Stimulated activated CD4-positive, alpha-beta T cell treated with anti-CD3 and anti-CD28 coated beads, Interleukin-12 subunit alpha, Interleukin-12 subunit beta, amount 100 ng/mL, for 4 hours (primary cell): ENCODE results near the gene KAT2A.
A peak's percentile ranks its signal among the peaks of the same experiment; 100 is the strongest.

Experiments used
- DNase-seq: peaks from one replicate; pipeline ENCODE4 v3.0.0-alpha.2; 2020

The KAT2A gene

GRCh38 chr17:42135151-42135550 is 14.0 kb upstream of the KAT2A start:
- no peak for DNase-seq

DNA sequence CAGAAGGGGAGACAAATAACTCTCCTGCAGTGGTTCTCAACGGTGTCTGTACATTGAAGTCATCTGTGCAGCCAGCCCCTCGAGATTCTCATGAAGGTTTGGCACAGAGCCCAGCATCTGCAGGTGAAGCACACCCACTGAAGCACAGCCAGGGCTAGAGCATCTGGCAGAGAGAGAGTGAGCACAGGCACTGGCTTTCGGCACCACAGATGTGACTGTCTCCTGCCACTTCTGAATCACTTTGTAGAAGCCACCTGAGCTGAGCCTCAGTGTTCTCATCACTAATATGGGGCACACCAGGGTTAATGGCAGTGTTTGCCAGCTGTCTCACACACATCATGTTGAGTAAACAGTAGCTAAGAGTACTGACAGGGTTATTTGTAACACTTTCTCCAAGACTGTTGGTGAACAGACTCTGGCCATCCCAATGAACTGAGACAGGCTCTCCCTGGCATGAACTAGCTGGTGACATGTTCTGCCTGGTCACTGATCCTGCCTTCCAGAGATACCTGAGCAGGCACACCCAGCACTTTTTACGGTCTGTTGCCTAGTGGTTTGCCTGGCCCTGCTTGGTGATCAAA is 12.4 kb upstream of the KAT2A start:
- DNase-seq: no peak

DNA sequence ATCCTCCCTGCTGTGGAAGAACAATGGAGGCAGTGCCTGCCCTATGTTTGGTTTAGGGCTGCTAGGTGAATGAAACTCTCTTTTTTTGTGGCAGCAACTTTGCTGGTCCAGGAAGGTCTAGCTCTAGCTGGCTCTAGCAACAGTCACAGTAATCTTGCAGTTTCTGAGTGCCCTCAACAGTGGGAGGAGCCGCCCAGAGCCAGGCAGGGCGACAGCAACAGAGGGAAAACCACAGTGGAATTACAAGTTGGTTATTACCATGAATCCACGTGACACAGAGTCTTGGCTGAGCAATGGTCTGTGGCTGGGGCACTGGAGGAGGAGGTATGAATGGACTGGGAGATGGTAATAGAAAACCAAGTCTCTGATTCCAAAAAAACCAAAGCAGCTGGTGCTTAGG is 11.8 kb upstream of the KAT2A start:
- no peak for DNase-seq

DNA sequence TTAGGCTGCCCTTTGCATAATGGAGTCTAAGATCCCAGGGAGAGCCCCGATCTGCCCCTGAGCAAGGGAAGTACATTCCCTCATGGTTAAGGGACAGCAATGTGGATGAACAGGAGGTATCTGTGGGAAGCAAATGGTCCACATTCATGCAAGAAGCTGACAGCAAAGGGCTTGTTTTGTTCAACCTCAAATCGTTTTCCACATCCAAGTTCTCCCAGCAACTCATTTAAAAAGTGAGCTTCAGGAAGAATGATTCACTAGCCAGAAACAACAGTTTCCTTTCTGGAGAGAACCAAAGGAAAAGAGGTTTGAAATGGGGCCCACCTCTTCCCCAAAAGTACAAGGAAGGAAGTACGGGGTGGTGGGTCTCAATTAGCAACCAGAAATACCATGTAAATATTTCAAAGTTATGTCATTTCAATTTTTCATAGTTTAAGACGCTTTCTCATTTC is 10.8 kb upstream of the KAT2A start:
- DNase-seq: no peak

DNA sequence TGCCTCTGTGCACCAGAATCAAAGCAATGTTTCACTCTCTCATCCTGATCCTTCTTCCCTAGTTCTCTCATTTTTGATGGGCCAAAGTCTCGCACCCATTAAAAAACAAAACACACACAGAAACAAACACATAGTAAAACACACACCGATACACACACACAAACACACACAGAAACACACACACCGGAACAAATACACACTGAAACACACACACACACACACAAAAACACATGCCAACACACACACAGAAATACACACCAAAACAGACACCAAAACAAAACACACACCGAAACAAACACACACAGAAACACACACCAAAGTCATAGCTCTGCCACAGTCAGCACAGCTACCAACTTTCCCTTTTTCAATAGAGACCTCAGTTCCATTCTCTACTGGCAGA is 10.1 kb upstream of the KAT2A start:
- no peak for DNase-seq

DNA sequence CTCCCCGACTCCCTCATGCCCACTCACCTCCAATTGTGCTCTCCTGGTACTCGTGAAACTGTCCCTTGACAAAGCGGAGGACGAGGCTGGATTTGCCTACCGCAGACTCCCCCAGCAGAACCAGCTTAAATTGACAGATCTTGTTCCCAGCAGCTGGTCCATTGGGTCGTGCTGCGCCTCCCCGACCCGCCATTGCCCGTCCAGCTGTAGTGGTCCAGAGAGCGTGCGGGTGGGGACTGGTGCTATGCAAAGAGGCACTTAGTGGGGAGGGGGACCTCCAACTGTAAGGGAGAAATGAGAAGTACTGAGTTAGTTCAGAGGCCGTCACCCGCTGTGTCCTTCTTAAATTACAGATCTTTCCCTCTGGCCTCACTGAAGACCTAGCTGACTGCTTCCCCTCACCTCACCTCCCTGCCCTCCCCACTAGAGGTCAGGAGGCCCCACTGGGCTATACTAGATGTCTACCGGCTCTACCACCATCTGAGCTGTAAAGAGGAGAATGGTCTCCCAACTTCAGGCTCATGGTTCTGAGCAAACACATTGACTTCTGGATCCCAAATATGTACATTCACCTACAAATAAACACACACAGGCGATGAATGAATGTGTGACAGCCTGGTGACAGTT is 9.3 kb upstream of the KAT2A start:
- no peak for DNase-seq

DNA sequence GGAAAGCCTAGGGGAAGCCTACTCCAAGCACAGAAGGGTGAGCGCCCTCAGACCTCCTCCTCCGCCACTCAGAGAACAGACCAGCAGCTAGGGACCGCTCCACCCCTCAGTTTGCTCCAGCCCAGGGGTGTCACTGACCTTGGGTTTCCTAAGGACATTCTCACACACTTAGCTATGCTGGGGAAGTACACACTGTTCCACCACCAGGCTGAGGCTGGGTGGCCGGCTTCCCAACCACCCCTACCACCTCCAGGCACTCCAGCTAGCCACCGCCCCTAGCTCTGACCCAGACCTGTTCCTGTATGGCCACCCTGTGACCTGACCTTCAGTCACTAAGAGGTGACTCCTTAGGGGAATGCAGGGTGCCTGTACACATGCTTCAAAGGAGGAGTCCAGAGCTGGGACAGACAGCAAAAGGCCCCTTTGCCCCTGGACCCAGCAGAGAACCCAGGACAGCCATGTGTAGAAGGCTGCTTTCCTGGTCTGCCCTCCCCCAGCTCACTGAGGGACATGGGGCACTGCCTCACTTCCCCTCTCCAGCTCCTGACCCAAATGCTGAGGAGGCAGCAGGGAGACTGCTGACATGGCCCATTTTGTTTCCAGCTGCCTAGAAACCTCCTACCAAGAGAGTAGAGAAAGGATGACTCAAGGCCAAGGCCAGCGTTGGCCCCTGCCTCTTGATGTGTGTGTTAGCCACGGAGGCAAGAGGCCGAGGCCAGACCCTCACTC is 8.1 kb upstream of the KAT2A start:
- no peak for DNase-seq

GRCh38 chr17:42127414-42127813 is 6.2 kb upstream of the KAT2A start:
- DNase-seq: no peak

DNA sequence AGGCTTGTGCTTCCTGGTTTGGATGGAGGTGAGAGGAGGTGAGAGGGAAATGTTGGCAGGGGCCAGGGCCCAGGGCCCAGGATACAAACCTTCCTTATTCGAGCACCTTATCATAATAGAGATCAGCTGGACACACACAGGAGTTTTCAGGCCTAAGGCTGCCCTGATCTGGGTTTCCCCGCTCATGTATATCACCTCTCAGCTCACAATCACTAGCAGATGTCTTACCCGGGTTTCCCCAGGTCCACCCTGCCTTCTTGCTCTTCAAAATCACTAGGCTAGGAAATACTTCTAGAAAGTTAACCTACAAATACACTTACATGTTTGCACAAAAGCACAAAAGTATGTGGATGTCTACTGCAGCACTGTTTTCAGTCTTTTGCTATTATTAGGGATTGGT is 5.7 kb upstream of the KAT2A start:
- DNase-seq: no peak

DNA sequence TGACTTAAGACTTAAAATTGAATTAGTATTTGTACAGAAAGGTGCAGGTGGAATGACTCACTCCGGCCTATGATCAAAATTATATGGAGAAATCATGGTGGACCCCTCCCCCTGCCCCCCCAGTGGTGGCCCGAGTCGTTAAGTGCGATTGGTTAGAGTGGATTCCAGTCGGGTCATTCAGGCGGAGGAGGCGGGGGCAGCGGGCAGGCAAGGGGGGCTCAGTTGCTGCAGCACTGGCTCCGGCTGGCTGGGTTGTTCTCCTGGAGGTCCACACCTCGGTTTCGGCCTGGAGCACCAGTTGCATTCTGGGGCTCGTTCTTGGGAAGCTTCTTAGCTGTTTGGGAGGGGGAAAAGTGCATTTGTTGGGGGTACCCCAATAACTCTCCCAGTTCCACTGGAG is 4.4 kb upstream of the KAT2A start:
- no peak for DNase-seq

DNA sequence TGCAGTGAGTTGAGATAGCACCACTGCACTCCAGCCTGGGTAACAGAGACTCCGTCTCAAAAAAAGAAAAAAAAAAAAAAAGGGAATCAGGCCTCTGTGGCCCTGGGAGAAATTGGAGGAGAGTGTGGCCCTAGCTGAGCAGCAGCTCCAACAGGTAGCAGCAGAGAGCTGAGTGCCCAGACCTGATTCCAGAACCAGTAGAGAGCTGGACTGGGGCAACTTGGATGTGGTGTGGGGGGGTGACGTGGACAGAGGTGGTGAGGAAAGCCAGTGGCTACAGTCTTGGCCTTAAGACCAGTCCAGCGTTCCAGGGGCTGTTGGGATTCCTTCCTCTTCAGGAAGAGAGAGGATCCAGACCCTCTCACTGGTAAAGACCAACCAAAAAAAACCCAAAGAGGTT is 3.1 kb upstream of the KAT2A start:
- DNase-seq: no peak

DNA sequence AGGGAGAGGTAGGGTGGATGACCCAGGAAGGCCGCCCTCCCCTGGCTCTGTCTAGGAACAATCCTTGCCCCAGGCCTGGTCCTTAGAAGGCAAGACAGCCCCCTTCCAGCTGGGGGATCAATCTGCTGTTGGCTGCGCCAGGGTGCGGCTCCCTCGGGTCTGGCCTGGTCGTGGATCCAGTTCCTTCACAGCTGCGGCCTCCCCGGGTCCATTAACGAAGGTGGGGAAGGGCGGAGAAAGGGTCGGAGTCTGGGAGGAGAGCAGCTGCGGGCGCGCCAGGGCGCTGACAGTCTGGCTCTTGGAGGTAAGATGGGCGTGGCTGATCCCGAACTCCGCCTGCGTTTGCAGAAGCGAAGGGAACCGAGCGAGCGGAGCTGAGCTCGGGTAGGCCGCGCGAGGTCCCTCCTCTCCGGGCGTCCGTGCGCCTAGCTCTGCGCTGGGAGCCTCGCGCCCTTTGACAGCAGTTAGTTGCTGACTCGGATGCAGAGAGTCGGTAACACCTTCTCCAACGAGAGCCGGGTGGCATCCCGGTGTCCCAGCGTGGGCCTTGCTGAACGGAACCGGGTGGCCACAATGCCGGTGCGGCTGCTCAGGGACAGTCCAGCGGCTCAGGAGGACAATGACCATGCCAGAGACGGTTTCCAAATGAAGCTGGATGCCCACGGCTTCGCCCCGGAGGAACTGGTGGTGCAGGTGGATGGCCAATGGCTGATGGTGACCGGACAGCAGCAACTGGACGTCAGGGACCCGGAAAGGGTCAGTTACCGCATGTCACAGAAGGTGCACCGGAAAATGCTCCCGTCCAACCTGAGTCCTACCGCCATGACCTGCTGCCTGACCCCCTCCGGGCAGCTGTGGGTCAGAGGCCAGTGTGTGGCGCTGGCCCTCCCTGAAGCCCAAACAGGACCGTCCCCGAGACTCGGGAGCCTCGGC is 1.5 kb upstream of the KAT2A start, which contains the start of gene HSPB9:
HSPB9 (plus strand) TSS at position 434 of the 933 bp plus-strand sequence; CDS start at position 481, 47 bp downstream.
- DNase-seq: no peak

DNA sequence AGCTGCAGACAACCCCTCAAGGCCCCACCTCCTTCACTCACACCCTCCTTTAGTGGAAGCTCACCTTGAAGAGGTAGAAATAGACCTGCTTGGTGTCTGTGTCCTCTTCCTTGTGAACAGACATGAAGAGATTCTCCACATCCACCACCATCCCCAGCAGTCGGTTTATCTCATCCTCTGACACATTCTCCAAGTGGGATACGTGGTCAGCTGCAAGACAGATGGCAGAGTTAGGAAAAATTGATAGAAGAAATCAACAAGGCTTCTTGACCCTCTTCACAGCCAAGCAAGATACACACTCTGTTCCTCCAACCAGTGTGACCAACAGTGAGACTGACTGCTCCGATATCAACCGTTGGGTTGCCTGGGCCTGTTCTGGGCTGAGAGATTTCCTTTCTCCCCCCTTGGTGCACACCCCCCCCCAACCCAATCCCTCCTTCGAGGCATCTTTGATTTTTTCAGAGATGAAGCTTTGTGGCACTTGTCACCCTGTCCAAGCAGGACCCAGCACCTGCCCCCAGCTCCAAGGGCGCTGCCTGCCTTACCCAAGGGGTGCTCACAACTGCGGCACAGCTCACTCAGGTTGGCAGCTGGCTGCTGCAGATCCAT is 902 bp downstream of the KAT2A start:
- no peak for DNase-seq

GRCh38 chr17:42119301-42119700 is 1.9 kb downstream of the KAT2A start:
- no peak for DNase-seq

GRCh38 chr17:42118545-42118944 is 2.6 kb downstream of the KAT2A start:
- peak; percentile 38 for DNase-seq

GRCh38 chr17:42118126-42118510 is 3.0 kb downstream of the KAT2A start:
- no peak for DNase-seq

GRCh38 chr17:42117397-42118125 is 3.6 kb downstream of the KAT2A start:
- DNase-seq: no peak

DNA sequence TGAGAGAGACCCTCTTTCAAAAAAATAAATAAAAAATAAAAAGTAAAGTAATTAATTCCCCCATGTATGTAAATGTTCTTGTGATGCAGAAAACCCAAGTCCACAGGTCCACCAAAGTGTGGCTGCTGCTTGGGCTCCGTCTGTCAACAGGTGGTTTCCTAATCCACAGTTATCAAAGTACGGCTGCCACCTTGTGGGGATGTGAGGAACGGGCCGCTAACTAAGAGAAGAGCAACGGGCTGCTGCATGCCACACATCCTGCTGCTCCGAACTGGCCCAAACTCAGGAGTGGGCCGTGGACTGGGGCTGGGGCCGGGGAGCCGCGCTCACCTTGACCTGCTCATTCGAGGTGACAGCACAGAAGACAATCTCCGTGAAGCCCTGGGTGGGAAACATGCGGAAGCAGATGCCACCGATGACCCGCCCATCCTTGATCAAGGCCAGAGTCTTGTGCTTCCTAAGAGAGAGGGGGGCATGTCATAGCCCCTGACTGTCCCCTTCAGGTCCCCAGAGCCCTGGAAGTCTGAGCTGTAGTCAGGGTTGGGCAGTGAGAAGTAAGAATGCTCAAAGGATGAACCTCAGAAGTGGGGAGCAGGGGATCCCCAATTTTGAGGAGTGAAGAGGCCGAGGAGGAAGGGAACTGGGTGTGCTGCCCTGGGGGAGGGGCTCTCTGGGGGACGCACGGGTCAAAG is 4.3 kb downstream of the KAT2A start:
- DNase-seq: peak; percentile 73

GRCh38 chr17:42114118-42114517 is 7.0 kb downstream of the KAT2A start:
- DNase-seq: no peak

DNA sequence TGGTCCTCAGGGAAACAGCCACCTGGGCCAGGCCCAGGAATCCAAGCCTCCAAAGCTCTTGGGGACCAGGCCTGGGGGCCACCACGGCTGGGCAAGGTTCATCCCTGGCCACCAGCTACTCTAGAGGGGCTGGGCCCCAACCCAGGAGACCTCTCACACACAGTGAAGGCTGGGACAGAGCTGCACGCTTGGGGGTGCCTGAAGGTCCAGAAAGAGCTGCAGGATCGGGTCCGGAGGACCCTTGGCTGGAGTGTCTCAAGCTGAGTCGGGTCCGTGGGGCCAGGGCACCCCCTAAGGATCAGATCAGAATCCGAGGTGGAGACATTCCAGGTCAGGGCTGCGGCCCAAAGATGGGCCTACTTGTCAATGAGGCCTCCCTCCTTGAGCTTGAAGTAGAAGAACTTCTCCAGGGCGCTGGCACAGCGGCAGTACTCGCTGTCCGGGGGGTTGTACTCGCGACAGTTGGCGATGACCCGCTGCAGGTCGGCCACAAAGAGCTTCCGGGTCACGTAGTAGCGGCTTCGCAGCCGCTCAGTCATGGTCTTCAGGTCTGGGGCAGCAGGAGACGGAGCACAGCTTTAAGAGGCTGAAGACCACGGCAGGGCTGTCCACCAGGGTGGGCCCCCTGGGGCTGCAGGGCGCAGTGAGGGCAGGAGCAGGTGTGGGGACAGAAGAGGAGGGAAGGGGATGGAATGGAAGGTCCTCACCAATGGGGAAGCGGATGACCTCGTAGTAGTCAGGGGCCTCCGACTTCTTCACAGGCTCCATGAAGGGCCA is 7.7 kb downstream of the KAT2A start:
- no peak for DNase-seq
